T-cell (primary cell): ENCODE results near the gene MGST1. TPM values are rescaled to one million over a fixed set of nuclear protein-coding genes. Genes with fewer than 3 reads are reported as not detected.
"Not testable (repeated sequence)": the region's sequence is repeated elsewhere in the genome, so short reads cannot be mapped to it uniquely, and the experiment has no call there.

Source experiments
- ATAC-seq, 4 experiments: fragments of 200-7000 bp in 3 of 4; fragments of 150-1000 bp in 1 of 4; cut with Tn5 transposase; replicated peaks in 1 of 4; 1 replicate in 3 of 4; 2 replicates in 1 of 4; pipeline ENCODE4 v1.10.0; 2021; ENCODE audit warnings: moderate library complexity in 3 of 4, mild to moderate bottlenecking in 2 of 4, moderate number of reproducible peaks in 1 of 4
- CTCF ChIA-PET, 2 donors: fragments of 300-600 bp; sonication (Branson Sonifier 250); formaldehyde crosslinking; loops; one replicate each; lab custom pipeline; 2022; ENCODE audit warnings: antibody characterized with exemption in 2 of 2; lab: Charles Lee
- POLR2A ChIA-PET, 2 donors: fragments of 300-600 bp; sonication (Branson Sonifier 250); formaldehyde crosslinking; loops; one replicate each; lab custom pipeline; 2022; ENCODE audit warnings: antibody characterized with exemption in 2 of 2; lab: Charles Lee
- DNase-seq, 35 experiments: peaks; one replicate each; pipeline versions ENCODE4 v3.0.0 to v3.0.0-alpha.2; 2013 to 2023
- H3K27ac ChIP-seq: one replicate; pipeline ENCODE4 v1.5.1; 2013; ENCODE audit warnings: low read length
- H3K27me3 ChIP-seq, 2 experiments: replicated peaks in 1 of 2; 1 replicate in 1 of 2; 2 replicates in 1 of 2; pipeline versions ENCODE4 v1.6.1 to v1.7.0; 2013; ENCODE audit warnings: low read length in 1 of 2, mixed read lengths in 1 of 2; ENCODE audit not compliant: control insufficient read depth in 2 of 2, insufficient read depth in 2 of 2; ENCODE audit errors: extremely low read depth in 1 of 2
- H3K36me3 ChIP-seq, 2 donors: 1 replicate in 1 of 2; 2 replicates in 1 of 2; pipeline versions ENCODE4 v1.6.1 to v1.7.0; 2013; ENCODE audit warnings: low read length in 1 of 2; ENCODE audit not compliant: control insufficient read depth in 2 of 2, insufficient read depth in 1 of 2; ENCODE audit errors: extremely low read depth in 1 of 2
- H3K4me1 ChIP-seq, 2 experiments: 1 replicate in 1 of 2; 2 replicates in 1 of 2; pipeline versions ENCODE4 v1.6.1 to v1.7.0; 2013; ENCODE audit warnings: low read length in 2 of 2, mixed read lengths in 1 of 2; ENCODE audit not compliant: insufficient read depth in 2 of 2, control insufficient read depth in 1 of 2; ENCODE audit errors: extremely low read depth in 1 of 2
- H3K4me3 ChIP-seq, 2 donors: 1 replicate in 1 of 2; 2 replicates in 1 of 2; pipeline versions ENCODE4 v1.5.1 to v1.7.0; 2013; ENCODE audit warnings: mild to moderate bottlenecking in 2 of 2, low read length in 1 of 2, moderate library complexity in 1 of 2; ENCODE audit not compliant: control insufficient read depth in 1 of 2; ENCODE audit errors: extremely low read depth in 1 of 2
- H3K9me3 ChIP-seq: 2 replicates; pipeline ENCODE4 v1.7.0; 2013
- H3K27ac Mint-ChIP-seq, 2 donors: one replicate each; pipeline ENCODE4 v1.8.0; 2020 to 2021; ENCODE audit warnings: mild to moderate bottlenecking in 2 of 2, mixed read lengths in 2 of 2
- H3K27me3 Mint-ChIP-seq, 2 donors: one replicate each; pipeline ENCODE4 v1.8.0; 2021 to 2022; ENCODE audit warnings: mixed read lengths in 2 of 2
- H3K36me3 Mint-ChIP-seq: one replicate; pipeline ENCODE4 v1.8.0; 2021; ENCODE audit warnings: mixed read lengths
- H3K4me1 Mint-ChIP-seq, 3 donors: one replicate each; pipeline ENCODE4 v1.8.0; 2020 to 2022; ENCODE audit warnings: mixed read lengths in 3 of 3, mild to moderate bottlenecking in 1 of 3
- H3K4me3 Mint-ChIP-seq, 3 donors: one replicate each; pipeline ENCODE4 v1.8.0; 2020 to 2022; ENCODE audit warnings: mild to moderate bottlenecking in 3 of 3, mixed read lengths in 3 of 3, moderate library complexity in 3 of 3
- H3K9me3 Mint-ChIP-seq, 3 donors: one replicate each; pipeline ENCODE4 v1.8.0; 2020 to 2022; ENCODE audit warnings: mixed read lengths in 3 of 3
- WGBS: methylation state at CpG from one replicate; pipeline ENCODE4 v1.1.5; 2013; ENCODE audit warnings: missing lambda C conversion rate; ENCODE audit not compliant: insufficient coverage; 5-methylcytosine and 5-hydroxymethylcytosine counted together
- total RNA-seq, 35 experiments: library from RNA in 6 of 35; stranded (reverse) in 6 of 35; fragments of 120-200 nt in 1 of 35; gene quantifications; one replicate each; pipeline versions ENCODE4 v1.2.1 to v1.2.4 and lab custom pipeline; 2013 to 2026

Gene MGST1
- total RNA-seq, 5 donors from 2014 or later (not counting 1 experiment from before 2014, with no cell fraction given), result 1.5 to 3.2 (median 2.1) TPM; not detected in 1

- Mint-ChIP-seq H3K36me3 (no peaks in the 10 kb centered on the region), H3K4me1 (no peaks in the 10 kb centered on the region), H3K9me3 (peaks cover 5 to 14% (median 12%) of the 10 kb centered on the region in 3 donors), H3K27me3 (no peaks in the 10 kb centered on the region), H3K4me3 (no peak overlapping the region), H3K27ac (no peak overlapping the region)
- ChIA-PET CTCF (no interaction called here), POLR2A (no interaction called here)
- Histone ChIP-seq H3K4me3 (no peak overlapping the region), H3K9me3 (no peaks in the 10 kb centered on the region), H3K27ac (no peak overlapping the region), H3K27me3 (no peaks in the 10 kb centered on the region), H3K36me3 (no peaks in the 10 kb centered on the region), H3K4me1 (no peaks in the 10 kb centered on the region)
- 40% methylated on average over 10 of the region's 13 CpGs for whole genome bisulfite sequencing
- ATAC-seq, result no peak
- no peak for DNase-seq
Measured at GRCh38 chr12:16385782-16386646, 38.6 kb downstream of the MGST1 start.

- no peak overlapping the region for H3K27ac ChIP-seq
- peaks cover 11 to 25% (median 21%) of the 10 kb centered on the region in 3 donors for H3K9me3 Mint-ChIP-seq
- H3K4me1 Mint-ChIP-seq, result no peaks in the 10 kb centered on the region
- WGBS, result no CpG with 5 or more reads among the region's 2 CpGs
- no peaks in the 10 kb centered on the region for H3K4me1 ChIP-seq
- no peak overlapping the region for H3K4me3 Mint-ChIP-seq
- no peaks in the 10 kb centered on the region for H3K9me3 ChIP-seq
- no peaks in the 10 kb centered on the region for H3K27me3 ChIP-seq
- no peaks in the 10 kb centered on the region for H3K36me3 ChIP-seq
- H3K27ac Mint-ChIP-seq, result no peak overlapping the region
- H3K4me3 ChIP-seq, result no peak overlapping the region
- CTCF ChIA-PET, result no interaction called here
- H3K27me3 Mint-ChIP-seq, result no peaks in the 10 kb centered on the region
- ATAC-seq (no peak), DNase-seq (no peak)
- H3K36me3 Mint-ChIP-seq, result no peaks in the 10 kb centered on the region
- POLR2A ChIA-PET, result no interaction called here
Measured at GRCh38 chr12:16387919-16388318, 40.5 kb downstream of the MGST1 start.

GRCh38 chr12:16389594-16389993 is 42.1 kb downstream of the MGST1 start:
- Histone ChIP-seq H3K4me1 (no peaks in the 10 kb centered on the region), H3K27ac (no peak overlapping the region), H3K9me3 (no peaks in the 10 kb centered on the region), H3K27me3 (no peaks in the 10 kb centered on the region), H3K4me3 (no peak overlapping the region), H3K36me3 (no peaks in the 10 kb centered on the region)
- 72% methylated on average over 4 of the region's 4 CpGs for WGBS
- Mint-ChIP-seq H3K27ac (no peak overlapping the region), H3K27me3 (no peaks in the 10 kb centered on the region), H3K4me1 (no peaks in the 10 kb centered on the region), H3K4me3 (no peak overlapping the region), H3K9me3 (peaks cover 11 to 20% (median 17%) of the 10 kb centered on the region in 3 donors), H3K36me3 (no peaks in the 10 kb centered on the region)
- ATAC-seq, result no peak
- ChIA-PET POLR2A (interaction anchor here in 1 of 2 donors (0.6 kb wide), 1 partner anchor 1837 kb away, joined by 5 read pairs; no protein-coding TSS in a partner anchor), CTCF (no interaction called here)
- DNase-seq, result no peak

DNA sequence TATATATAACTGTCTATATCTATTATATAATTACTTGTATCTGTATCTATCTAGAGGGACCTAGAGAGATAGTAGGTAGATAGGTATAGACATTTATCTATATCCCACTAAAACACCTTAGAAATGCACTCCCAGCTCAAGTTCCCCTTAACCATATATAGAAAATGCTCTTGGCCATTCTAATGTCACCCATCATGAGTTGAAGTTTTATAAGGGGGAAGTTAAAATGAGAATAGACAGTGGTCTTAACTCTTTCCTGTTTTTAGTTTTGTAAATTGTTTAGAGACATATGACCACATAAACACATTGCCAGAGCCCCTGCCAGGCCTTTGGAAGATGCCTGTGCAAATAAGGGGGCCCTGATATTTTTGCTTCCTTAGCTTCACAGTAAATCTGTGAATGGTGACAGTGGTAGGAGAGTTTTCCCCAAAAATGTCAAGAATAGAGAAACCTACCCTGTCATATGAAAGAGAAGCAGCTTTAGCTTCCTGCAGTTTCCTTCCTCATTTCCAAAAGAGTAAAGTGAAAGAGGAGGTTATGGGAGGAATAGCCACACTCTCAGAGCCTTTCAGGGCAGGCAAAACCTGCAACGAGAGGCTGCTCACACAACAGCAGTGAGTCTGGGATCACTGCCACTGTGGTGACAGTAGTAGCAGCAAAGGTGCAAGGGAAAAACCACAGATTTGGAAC is 45.5 kb downstream of the MGST1 start:
- ATAC-seq, result no peak
- CTCF ChIA-PET, result no interaction called here
- H3K4me3 ChIP-seq, result no peak overlapping the region
- no peaks in the 10 kb centered on the region for H3K27me3 ChIP-seq
- no peaks in the 10 kb centered on the region for H3K9me3 ChIP-seq
- DNase-seq, result no peak
- Mint-ChIP-seq H3K27me3 (no peaks in the 10 kb centered on the region), H3K4me1 (no peaks in the 10 kb centered on the region), H3K9me3 (peaks cover 17 to 32% (median 21%) of the 10 kb centered on the region in 3 donors), H3K4me3 (no peak overlapping the region), H3K27ac (no peak overlapping the region), H3K36me3 (no peaks in the 10 kb centered on the region)
- POLR2A ChIA-PET, result no interaction called here
- H3K4me1 ChIP-seq, result no peaks in the 10 kb centered on the region
- no peak overlapping the region for H3K27ac ChIP-seq
- H3K36me3 ChIP-seq, result no peaks in the 10 kb centered on the region
- 11% methylated on average over 1 of the region's 1 CpG for WGBS

GRCh38 chr12:16399101-16399500 is 51.7 kb downstream of the MGST1 start:
- ATAC-seq (no peak), DNase-seq (no peak)
- Histone ChIP-seq H3K9me3 (no peaks in the 10 kb centered on the region), H3K4me1 (no peaks in the 10 kb centered on the region), H3K27me3 (no peaks in the 10 kb centered on the region), H3K27ac (no peak overlapping the region), H3K4me3 (no peak overlapping the region), H3K36me3 (no peaks in the 10 kb centered on the region)
- ChIA-PET POLR2A (no interaction called here), CTCF (no interaction called here)
- Mint-ChIP-seq H3K27ac (no peak overlapping the region), H3K9me3 (peaks cover 9 to 22% (median 10%) of the 10 kb centered on the region in 3 donors), H3K4me3 (no peak overlapping the region), H3K27me3 (no peaks in the 10 kb centered on the region), H3K36me3 (no peaks in the 10 kb centered on the region), H3K4me1 (no peaks in the 10 kb centered on the region)
- WGBS, result 79% methylated on average over 4 of the region's 7 CpGs

- H3K4me3 ChIP-seq, H3K27me3 Mint-ChIP-seq, H3K9me3 ChIP-seq, H3K4me1 Mint-ChIP-seq, H3K27me3 ChIP-seq, H3K36me3 Mint-ChIP-seq, H3K27ac Mint-ChIP-seq, ATAC-seq, CTCF ChIA-PET, H3K4me3 Mint-ChIP-seq, H3K36me3 ChIP-seq, POLR2A ChIA-PET, H3K27ac ChIP-seq, H3K4me1 ChIP-seq, DNase-seq: not testable (repeated sequence)
- 60% methylated on average over 1 of the region's 1 CpG for WGBS
- H3K9me3 Mint-ChIP-seq, result peaks cover 12 to 21% (median 15%) of the 10 kb centered on the region in 3 donors
Measured at GRCh38 chr12:16401835-16402234, 54.4 kb downstream of the MGST1 start.
